NCI-H128 (cell line): ENCODE data around the gene CBFA2T2.
A peak's percentile ranks its signal among the peaks of the same experiment; 100 is the strongest.
"Not testable (repeated sequence)": the region's sequence is repeated elsewhere in the genome, so short reads cannot be mapped to it uniquely, and the experiment has no call there.

Source experiments
- DNase-seq: peaks from one replicate; lab custom pipeline; 2025; ENCODE audit not compliant: unreplicated experiment; lab: John Stamatoyannopoulos, UW

Gene CBFA2T2

GRCh38 chr20:33490023-33490933 lies at the start of gene CBFA2T2:
TSS of gene CBFA2T2 (plus strand) at chr20:33490096. CDS start at chr20:33490268, 172 bp downstream.
- no peak for DNase-seq

- not testable (repeated sequence) for DNase-seq
Observed at GRCh38 chr20:33440562-33440961, 49.3 kb upstream of the CBFA2T2 start.

GRCh38 chr20:33441142-33441955 lies 48.5 kb upstream of the CBFA2T2 start:
- DNase-seq: no peak

- DNase-seq: no peak
Observed at GRCh38 chr20:33442136-33443005, 47.5 kb upstream of the CBFA2T2 start.

- DNase-seq: no peak
Observed at GRCh38 chr20:33443006-33443511, 46.8 kb upstream of the CBFA2T2 start.

- peak; percentile 64 for DNase-seq
Observed at GRCh38 chr20:33443512-33444239, 46.2 kb upstream of the CBFA2T2 start, which contains the start of gene SNTA1. TSS of gene SNTA1 (minus strand) at chr20:33443763. CDS start at chr20:33443620, 143 bp downstream.

- no peak for DNase-seq
Observed at GRCh38 chr20:33444797-33445560, 44.9 kb upstream of the CBFA2T2 start.

- no peak for DNase-seq
Observed at GRCh38 chr20:33445881-33446625, 43.8 kb upstream of the CBFA2T2 start.

- no peak for DNase-seq
Observed at GRCh38 chr20:33450867-33451266, 39.0 kb upstream of the CBFA2T2 start.

GRCh38 chr20:33456916-33457642 lies 32.8 kb upstream of the CBFA2T2 start:
- DNase-seq: peak; percentile 84

GRCh38 chr20:33459599-33459998 lies 30.3 kb upstream of the CBFA2T2 start:
- no peak for DNase-seq

- no peak for DNase-seq
Observed at GRCh38 chr20:33460711-33461110, 29.2 kb upstream of the CBFA2T2 start.

GRCh38 chr20:33463332-33464101 lies 26.4 kb upstream of the CBFA2T2 start:
- DNase-seq: no peak

GRCh38 chr20:33464759-33465158 lies 25.1 kb upstream of the CBFA2T2 start:
- not testable (repeated sequence) for DNase-seq

GRCh38 chr20:33465481-33466302 lies 24.2 kb upstream of the CBFA2T2 start:
- no peak for DNase-seq

- no peak for DNase-seq
Observed at GRCh38 chr20:33466303-33466646, 23.6 kb upstream of the CBFA2T2 start.
